Neuronal stem cell (in vitro differentiated cells): ENCODE measurements around the gene OR5K2.

Experiments used
- DNase-seq: peaks from one replicate; pipeline ENCODE4 v3.0.0-alpha.2; 2013; ENCODE audit warnings: low spot score
- H2AFZ ChIP-seq: one replicate; pipeline ENCODE4 v1.6.1; 2013; ENCODE audit warnings: mild to moderate bottlenecking, low read length, inconsistent platforms
- H2AK5ac ChIP-seq: 2 replicates; pipeline ENCODE4 v1.6.1; 2013; ENCODE audit warnings: low read depth, mild to moderate bottlenecking, inconsistent platforms, low read length, moderate library complexity, mixed read lengths
- H2BK120ac ChIP-seq: 2 replicates; pipeline ENCODE4 v1.6.1; 2013; ENCODE audit warnings: low read depth, mild to moderate bottlenecking, inconsistent platforms, low read length, moderate library complexity, mixed read lengths
- H2BK12ac ChIP-seq: one replicate; pipeline ENCODE4 v1.6.1; 2013; ENCODE audit warnings: low read length, inconsistent platforms
- H2BK15ac ChIP-seq: 2 replicates; pipeline ENCODE4 v1.6.1; 2013; ENCODE audit warnings: mild to moderate bottlenecking, low read length, inconsistent platforms, mixed read lengths
- H2BK5ac ChIP-seq: one replicate; pipeline ENCODE4 v1.6.1; 2013; ENCODE audit warnings: inconsistent platforms, mild to moderate bottlenecking, low read length, moderate library complexity
- H3K14ac ChIP-seq: one replicate; pipeline ENCODE4 v1.6.1; 2013; ENCODE audit warnings: low read length, inconsistent platforms
- H3K18ac ChIP-seq: 2 replicates; pipeline ENCODE4 v1.6.1; 2013; ENCODE audit warnings: low read length, inconsistent platforms
- H3K23ac ChIP-seq: 2 replicates; pipeline ENCODE4 v1.6.1; 2013; ENCODE audit warnings: low read depth, mild to moderate bottlenecking, mixed read lengths, low read length, inconsistent platforms; ENCODE audit not compliant: poor library complexity
- H3K27ac ChIP-seq: replicated peaks from 3 replicates; pipeline ENCODE4 v1.5.1; 2013; ENCODE audit warnings: low read length, inconsistent platforms
- H3K27me3 ChIP-seq, 3 experiments: 2 replicates each; pipeline ENCODE4 v1.6.1; 2013; ENCODE audit warnings: low read length in 3 of 3, mild to moderate bottlenecking in 2 of 3, inconsistent platforms in 1 of 3, low read depth in 1 of 3, mixed read lengths in 1 of 3, moderate library complexity in 1 of 3; ENCODE audit not compliant: control insufficient read depth in 3 of 3, insufficient read depth in 3 of 3
- H3K36me3 ChIP-seq, 2 donors: replicated peaks in 1 of 2; 2 replicates each; pipeline ENCODE4 v1.6.1; 2013; ENCODE audit warnings: low read length in 2 of 2; ENCODE audit not compliant: control insufficient read depth in 2 of 2, insufficient read depth in 2 of 2
- H3K4ac ChIP-seq: 2 replicates; pipeline ENCODE4 v1.6.1; 2013; ENCODE audit warnings: inconsistent platforms, mild to moderate bottlenecking, low read length, moderate library complexity
- H3K4me1 ChIP-seq, 2 donors: 1 replicate in 1 of 2; 2 replicates in 1 of 2; pipeline ENCODE4 v1.6.1; 2013; ENCODE audit warnings: low read length in 2 of 2, low read depth in 1 of 2; ENCODE audit not compliant: control insufficient read depth in 2 of 2, insufficient read depth in 1 of 2
- H3K4me2 ChIP-seq: one replicate; pipeline ENCODE4 v1.6.1; 2013; ENCODE audit warnings: mild to moderate bottlenecking, low read length, inconsistent platforms; ENCODE audit not compliant: insufficient read depth, poor library complexity, severe bottlenecking
- H3K4me3 ChIP-seq, 2 donors: 2 replicates each; pipeline ENCODE4 v1.5.1; 2013; ENCODE audit warnings: low read length in 2 of 2, mild to moderate bottlenecking in 2 of 2, inconsistent platforms in 1 of 2, moderate library complexity in 1 of 2
- H3K79me1 ChIP-seq: one replicate; pipeline ENCODE4 v1.6.1; 2013; ENCODE audit warnings: low read depth, mild to moderate bottlenecking, inconsistent platforms, low read length, moderate library complexity
- H3K9ac ChIP-seq: one replicate; pipeline ENCODE4 v1.6.1; 2013; ENCODE audit warnings: mild to moderate bottlenecking, low read depth, low read length, inconsistent platforms; ENCODE audit not compliant: poor library complexity
- H3K9me3 ChIP-seq, 2 donors: replicated peaks in 1 of 2; 2 replicates each; pipeline versions ENCODE3 to v1.6.1; 2013; ENCODE audit warnings: low read length in 2 of 2, mild to moderate bottlenecking in 2 of 2, inconsistent platforms in 1 of 2, low read depth in 1 of 2, mixed read lengths in 1 of 2, moderate library complexity in 1 of 2; ENCODE audit not compliant: control insufficient read depth in 2 of 2, insufficient read depth in 1 of 2
- H4K8ac ChIP-seq: one replicate; pipeline ENCODE4 v1.6.1; 2013; ENCODE audit warnings: low read depth, mild to moderate bottlenecking, inconsistent platforms, low read length, moderate library complexity
- H4K91ac ChIP-seq: one replicate; pipeline ENCODE4 v1.6.1; 2013; ENCODE audit warnings: low read length, low read depth, mild to moderate bottlenecking, inconsistent platforms; ENCODE audit not compliant: poor library complexity
- WGBS, 2 donors: extraction: QIAGEN DNeasy Blood & Tissue Kit; methylation state at CpG; one replicate each; pipeline ENCODE4 v1.1.7; 2013; ENCODE audit warnings: missing lambda C conversion rate in 2 of 2, mixed read lengths in 1 of 2; ENCODE audit not compliant: insufficient read length in 2 of 2, insufficient replicate concordance in 1 of 2; ENCODE audit errors: extremely low coverage in 2 of 2; 5-methylcytosine and 5-hydroxymethylcytosine counted together

OR5K2 gene

DNA sequence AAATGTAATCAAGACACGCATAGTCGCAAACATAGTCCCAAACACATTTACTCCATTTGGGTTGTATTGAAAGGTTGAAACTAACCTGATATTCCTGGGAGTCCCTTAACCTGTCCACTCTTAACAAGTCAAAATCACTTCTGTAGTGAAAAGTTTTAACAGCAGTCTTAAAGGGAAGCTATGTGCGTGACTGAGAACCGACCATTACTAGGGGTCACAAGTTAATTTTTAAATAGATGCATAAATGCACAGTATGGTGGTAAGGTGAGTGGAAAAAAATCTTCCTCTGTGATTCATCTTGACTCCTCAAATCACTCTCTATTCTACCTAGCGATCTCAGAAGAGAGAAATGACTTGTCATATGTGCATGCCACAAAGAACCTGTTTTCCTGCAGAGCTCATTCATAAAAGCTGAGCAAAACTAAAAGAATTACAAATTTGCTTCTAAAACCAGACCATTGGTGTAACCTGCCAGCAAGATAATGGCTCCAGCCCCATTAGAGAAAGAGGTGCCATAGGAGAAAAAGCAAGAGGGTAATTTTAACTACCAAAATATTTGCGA, 39.1 kb downstream of the OR5K2 start:
- H3K79me1 ChIP-seq: no peaks in the 10 kb centered on the region
- H2BK5ac ChIP-seq: no peak overlapping the region
- H3K9me3 ChIP-seq: no peaks in the 10 kb centered on the region
- H3K9ac ChIP-seq: no peak overlapping the region
- H2BK12ac ChIP-seq: no peak overlapping the region
- no peak for DNase-seq
- H2AK5ac ChIP-seq: no peak overlapping the region
- no peak overlapping the region for H4K8ac ChIP-seq
- H3K4me3 ChIP-seq: no peak overlapping the region
- no peaks in the 10 kb centered on the region for H3K36me3 ChIP-seq
- no peak overlapping the region for H3K23ac ChIP-seq
- no CpG with 5 or more reads among the region's 6 CpGs for WGBS, 2 donors
- H3K4me1 ChIP-seq: peaks cover 0 to 1% of the 10 kb centered on the region in 2 donors
- no peak overlapping the region for H3K4ac ChIP-seq
- no peak overlapping the region for H3K27ac ChIP-seq
- no peak overlapping the region for H2BK15ac ChIP-seq
- no peak overlapping the region for H3K14ac ChIP-seq
- peaks cover 0 to 7% (median 2%) of the 10 kb centered on the region in 3 experiments for H3K27me3 ChIP-seq
- no peak overlapping the region for H2BK120ac ChIP-seq
- no peak overlapping the region for H3K4me2 ChIP-seq
- no peak overlapping the region for H4K91ac ChIP-seq
- peak overlapping the region; percentile 5 for H2AFZ ChIP-seq
- no peak overlapping the region for H3K18ac ChIP-seq

DNA sequence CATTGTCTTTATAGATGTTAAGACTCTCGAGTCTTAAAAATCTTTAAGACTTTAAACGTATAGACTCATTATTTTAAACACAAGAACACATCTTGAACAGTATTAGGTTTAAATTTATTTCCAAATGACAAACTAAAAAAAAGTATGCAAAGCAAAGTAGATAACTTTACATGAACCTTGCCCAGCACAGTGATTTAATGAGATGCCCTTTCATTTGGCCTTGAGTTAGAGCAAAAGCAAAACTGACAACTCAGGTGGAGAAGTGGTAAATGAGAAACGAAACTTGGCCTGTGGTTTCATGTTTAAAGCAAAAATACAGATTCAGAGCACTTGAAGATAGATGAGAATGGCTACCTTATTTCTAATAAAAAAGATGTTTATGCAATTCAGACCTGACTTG, 42.9 kb downstream of the OR5K2 start:
- H2AFZ ChIP-seq: no peak overlapping the region
- H4K91ac ChIP-seq: no peak overlapping the region
- H3K4me3 ChIP-seq: no peak overlapping the region
- no peak overlapping the region for H3K14ac ChIP-seq
- H3K36me3 ChIP-seq: no peaks in the 10 kb centered on the region
- no peak overlapping the region for H2BK12ac ChIP-seq
- no peaks in the 10 kb centered on the region for H3K79me1 ChIP-seq
- H4K8ac ChIP-seq: no peak overlapping the region
- H3K27me3 ChIP-seq: no peaks in the 10 kb centered on the region
- no CpG with 5 or more reads among the region's 3 CpGs for WGBS, 2 donors
- no peak overlapping the region for H3K4me2 ChIP-seq
- H3K27ac ChIP-seq: no peak overlapping the region
- no peaks in the 10 kb centered on the region for H3K4me1 ChIP-seq
- H2BK5ac ChIP-seq: no peak overlapping the region
- no peak for DNase-seq
- H3K9ac ChIP-seq: no peak overlapping the region
- H2AK5ac ChIP-seq: no peak overlapping the region
- no peak overlapping the region for H2BK120ac ChIP-seq
- no peak overlapping the region for H3K23ac ChIP-seq
- H3K18ac ChIP-seq: no peak overlapping the region
- H3K4ac ChIP-seq: no peak overlapping the region
- no peak overlapping the region for H2BK15ac ChIP-seq
- H3K9me3 ChIP-seq: no peaks in the 10 kb centered on the region

- no peak overlapping the region for H3K4me2 ChIP-seq
- H3K27ac ChIP-seq: no peak overlapping the region
- H3K27me3 ChIP-seq: no peaks in the 10 kb centered on the region
- no CpG with 5 or more reads among the region's 1 CpG for WGBS, 2 donors
- H3K14ac ChIP-seq: no peak overlapping the region
- no peak overlapping the region for H4K91ac ChIP-seq
- no peak overlapping the region for H3K18ac ChIP-seq
- no peaks in the 10 kb centered on the region for H3K79me1 ChIP-seq
- DNase-seq: no peak
- no peak overlapping the region for H2BK5ac ChIP-seq
- no peaks in the 10 kb centered on the region for H3K36me3 ChIP-seq
- H2BK15ac ChIP-seq: no peak overlapping the region
- H2AK5ac ChIP-seq: no peak overlapping the region
- H4K8ac ChIP-seq: no peak overlapping the region
- H2BK120ac ChIP-seq: no peak overlapping the region
- no peak overlapping the region for H3K4ac ChIP-seq
- no peak overlapping the region for H3K9ac ChIP-seq
- no peaks in the 10 kb centered on the region for H3K9me3 ChIP-seq
- H3K4me1 ChIP-seq: no peaks in the 10 kb centered on the region
- H2BK12ac ChIP-seq: no peak overlapping the region
- H3K4me3 ChIP-seq: no peak overlapping the region
- H2AFZ ChIP-seq: no peak overlapping the region
- H3K23ac ChIP-seq: no peak overlapping the region
These were observed 44.2 kb downstream of the OR5K2 start for GRCh38 chr3:98541695-98542094.

- Histone ChIP-seq H2AK5ac (no peak overlapping the region), H3K9me3 (no peaks in the 10 kb centered on the region), H3K4me2 (no peak overlapping the region), H4K8ac (no peak overlapping the region), H3K27me3 (no peaks in the 10 kb centered on the region), H2BK5ac (no peak overlapping the region), H3K14ac (no peak overlapping the region), H3K23ac (no peak overlapping the region), H4K91ac (no peak overlapping the region), H3K4me3 (no peak overlapping the region), H3K4me1 (no peaks in the 10 kb centered on the region), H3K18ac (no peak overlapping the region), H3K27ac (no peak overlapping the region), H3K36me3 (no peaks in the 10 kb centered on the region), H2BK15ac (no peak overlapping the region), H2AFZ (no peak overlapping the region), H3K79me1 (no peaks in the 10 kb centered on the region), H3K9ac (no peak overlapping the region), H3K4ac (no peak overlapping the region), H2BK120ac (no peak overlapping the region), H2BK12ac (no peak overlapping the region)
- DNase-seq: no peak
- no CpG with 5 or more reads among the region's 1 CpG for WGBS, 2 donors
These were observed 45.1 kb downstream of the OR5K2 start for GRCh38 chr3:98542623-98543022.
